Umbilical cord (tissue), 2 donors: ENCODE measurements around the gene PPARA. TPM values are rescaled to one million over a fixed set of nuclear protein-coding genes. Genes with fewer than 3 reads are reported as not detected.

Experiments
- DNase-seq: peaks from one replicate; pipeline ENCODE4 v3.0.0-alpha.2; 2015; ENCODE audit warnings: low spot score
- total RNA-seq: library from RNA; depleted of rRNA; stranded (reverse); fragments of >200 nt; gene quantifications from one replicate; pipeline ENCODE4 v1.2.3, GENCODE V29; 2014; ENCODE audit warnings: low replicate concordance; ENCODE audit not compliant: insufficient read depth

PPARA gene
- total RNA-seq, 1 donor from 2014 or later, result 34.9 TPM

- no peak for DNase-seq
Observed at GRCh38 chr22:46272762-46273431, 122.6 kb downstream of the PPARA start.

GRCh38 chr22:46273432-46274148 lies 123.3 kb downstream of the PPARA start:
- no peak for DNase-seq

- no peak for DNase-seq
Observed at GRCh38 chr22:46274381-46274780, 124.1 kb downstream of the PPARA start.

GRCh38 chr22:46275455-46276122 lies 125.3 kb downstream of the PPARA start:
- no peak for DNase-seq

GRCh38 chr22:46276563-46276962 lies 126.2 kb downstream of the PPARA start:
- no peak for DNase-seq

- no peak for DNase-seq
Observed at GRCh38 chr22:46278656-46279645, 128.6 kb downstream of the PPARA start.

GRCh38 chr22:46280063-46280817 lies 129.9 kb downstream of the PPARA start:
- DNase-seq, result no peak

- DNase-seq, result no peak
Observed at GRCh38 chr22:46280999-46281623, 130.8 kb downstream of the PPARA start.

- DNase-seq, result no peak
Observed at GRCh38 chr22:46281866-46282678, 131.7 kb downstream of the PPARA start.

- DNase-seq, result no peak
Observed at GRCh38 chr22:46286006-46286405, 135.7 kb downstream of the PPARA start.

GRCh38 chr22:46286941-46287872 lies 136.9 kb downstream of the PPARA start:
- DNase-seq, result no peak

GRCh38 chr22:46287873-46288751 lies 137.8 kb downstream of the PPARA start:
- DNase-seq, result no peak

- no peak for DNase-seq
Observed at GRCh38 chr22:46288846-46289243, 138.5 kb downstream of the PPARA start.

GRCh38 chr22:46289244-46289891 lies 139.0 kb downstream of the PPARA start:
- DNase-seq, result no peak

- DNase-seq, result no peak
Observed at GRCh38 chr22:46290121-46290842, 140.0 kb downstream of the PPARA start.
